GM19351 (cell line): ENCODE measurements around the gene BASP1.
"Not testable (repeated sequence)": the region's sequence is repeated elsewhere in the genome, so short reads cannot be mapped to it uniquely, and the experiment has no call there.

Source experiments
- ATAC-seq: cut with Tn5 transposase; IDR thresholded peaks from one replicate; pipeline ENCODE4 v1.9.1; 2021; ENCODE audit warnings: mild to moderate bottlenecking, moderate library complexity; ENCODE audit not compliant: unreplicated experiment

Gene BASP1

GRCh38 chr5:17252543-17252942 lies 35.1 kb downstream of the BASP1 start:
- ATAC-seq: no peak

GRCh38 chr5:17255471-17256021 lies 38.1 kb downstream of the BASP1 start:
- ATAC-seq: peak; percentile 56

GRCh38 chr5:17256171-17256570 lies 38.7 kb downstream of the BASP1 start:
- no peak for ATAC-seq

- no peak for ATAC-seq
Measured at GRCh38 chr5:17256839-17257238, 39.4 kb downstream of the BASP1 start.

GRCh38 chr5:17257705-17258273 lies 40.4 kb downstream of the BASP1 start:
- peak; percentile 77 for ATAC-seq

GRCh38 chr5:17258431-17258830 lies 41.0 kb downstream of the BASP1 start:
- no peak for ATAC-seq

- ATAC-seq: not testable (repeated sequence)
Measured at GRCh38 chr5:17259012-17259411, 41.6 kb downstream of the BASP1 start.

GRCh38 chr5:17259630-17260257 lies 42.3 kb downstream of the BASP1 start:
- ATAC-seq: no peak

- no peak for ATAC-seq
Measured at GRCh38 chr5:17260549-17260948, 43.1 kb downstream of the BASP1 start.

GRCh38 chr5:17261075-17261474 lies 43.6 kb downstream of the BASP1 start:
- no peak for ATAC-seq

GRCh38 chr5:17265041-17265440 lies 47.6 kb downstream of the BASP1 start:
- no peak for ATAC-seq

- peak; percentile 73 for ATAC-seq
Measured at GRCh38 chr5:17267106-17267505, 49.7 kb downstream of the BASP1 start.

- peak; percentile 71 for ATAC-seq
Measured at GRCh38 chr5:17269201-17269600, 51.8 kb downstream of the BASP1 start.

- no peak for ATAC-seq
Measured at GRCh38 chr5:17272111-17272510, 54.7 kb downstream of the BASP1 start.

GRCh38 chr5:17275289-17276158 lies 58.1 kb downstream of the BASP1 start:
- no peak for ATAC-seq

- peak; percentile 71 for ATAC-seq
Measured at GRCh38 chr5:17276445-17276844, 59.0 kb downstream of the BASP1 start.

- no peak for ATAC-seq
Measured at GRCh38 chr5:17277907-17278306, 60.5 kb downstream of the BASP1 start.

- ATAC-seq: no peak
Measured at GRCh38 chr5:17278931-17279330, 61.5 kb downstream of the BASP1 start.

- ATAC-seq: no peak
Measured at GRCh38 chr5:17279487-17279886, 62.1 kb downstream of the BASP1 start.

- ATAC-seq: peak; percentile 96
Measured at GRCh38 chr5:17282283-17283120, 65.1 kb downstream of the BASP1 start.

- ATAC-seq: no peak
Measured at GRCh38 chr5:17283121-17283415, 65.6 kb downstream of the BASP1 start.
